GM10248 (cell line): Measurements from ENCODE around the gene NTM.

Experiments used
- CTCF ChIA-PET: fragments of 300-600 bp; sonication (Branson Sonifier 250); formaldehyde crosslinking; extraction: SDS; loops from one replicate; lab custom pipeline; 2021; ENCODE audit warnings: antibody characterized with exemption; lab: Yijun Ruan, JAX
- POLR2A ChIA-PET: fragments of 350-650 bp; sonication (Branson Sonifier 250); formaldehyde crosslinking; extraction: SDS; loops from one replicate; lab custom pipeline; 2020; ENCODE audit warnings: antibody characterized with exemption; lab: Yijun Ruan, JAX
- DNase-seq: peaks from one replicate; pipeline ENCODE4 v3.0.0; 2012; ENCODE audit errors: extremely low spot score
- TF ChIP-seq, protein P1 (sequence below): IDR thresholded peaks from 2 replicates; pipeline ENCODE4 v1.5.1; 2012; ENCODE audit warnings: mild to moderate bottlenecking, low read depth; ENCODE audit errors: extremely low read depth, missing control alignments, control extremely low read depth

NTM gene

GRCh38 chr11:131644204-131644795, 273.9 kb downstream of the NTM start:
- ChIA-PET CTCF (interaction anchor here (1.1 to 1.4 kb wide), 3 partner anchors 13 to 45 kb away, joined by 3 to 7 read pairs (median 5); no protein-coding TSS in a partner anchor), POLR2A (no interaction called here)
- TF ChIP-seq, protein P1, sequence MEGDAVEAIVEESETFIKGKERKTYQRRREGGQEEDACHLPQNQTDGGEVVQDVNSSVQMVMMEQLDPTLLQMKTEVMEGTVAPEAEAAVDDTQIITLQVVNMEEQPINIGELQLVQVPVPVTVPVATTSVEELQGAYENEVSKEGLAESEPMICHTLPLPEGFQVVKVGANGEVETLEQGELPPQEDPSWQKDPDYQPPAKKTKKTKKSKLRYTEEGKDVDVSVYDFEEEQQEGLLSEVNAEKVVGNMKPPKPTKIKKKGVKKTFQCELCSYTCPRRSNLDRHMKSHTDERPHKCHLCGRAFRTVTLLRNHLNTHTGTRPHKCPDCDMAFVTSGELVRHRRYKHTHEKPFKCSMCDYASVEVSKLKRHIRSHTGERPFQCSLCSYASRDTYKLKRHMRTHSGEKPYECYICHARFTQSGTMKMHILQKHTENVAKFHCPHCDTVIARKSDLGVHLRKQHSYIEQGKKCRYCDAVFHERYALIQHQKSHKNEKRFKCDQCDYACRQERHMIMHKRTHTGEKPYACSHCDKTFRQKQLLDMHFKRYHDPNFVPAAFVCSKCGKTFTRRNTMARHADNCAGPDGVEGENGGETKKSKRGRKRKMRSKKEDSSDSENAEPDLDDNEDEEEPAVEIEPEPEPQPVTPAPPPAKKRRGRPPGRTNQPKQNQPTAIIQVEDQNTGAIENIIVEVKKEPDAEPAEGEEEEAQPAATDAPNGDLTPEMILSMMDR: no peak
- peak; percentile 40 for DNase-seq

DNA sequence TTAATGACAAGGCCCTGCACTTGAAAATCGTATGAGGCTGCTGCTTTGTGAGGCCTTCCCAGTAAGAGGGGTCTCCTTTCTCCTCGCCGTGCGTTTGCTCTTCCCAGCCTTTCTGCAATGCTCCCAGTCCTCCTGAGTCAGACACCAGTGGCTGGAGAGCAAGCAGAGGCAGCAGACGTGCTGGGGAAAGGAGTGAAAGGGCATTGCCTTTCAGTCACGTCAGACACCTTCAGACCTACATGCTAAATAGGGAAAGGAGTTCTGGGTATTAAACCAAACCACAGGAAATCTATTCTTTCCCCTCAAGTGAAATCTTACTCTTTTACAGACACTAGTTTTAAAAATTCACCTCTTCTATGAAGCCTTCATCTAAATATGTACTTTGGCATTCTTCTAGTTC, 274.8 kb downstream of the NTM start:
- ChIA-PET POLR2A (no interaction called here), CTCF (interaction anchor here (1.6 kb wide), 1 partner anchor 12 kb away, joined by 6 read pairs; no protein-coding TSS in a partner anchor)
- TF ChIP-seq, protein P1: no peak
- DNase-seq: no peak

- DNase-seq: no peak
- TF ChIP-seq, protein P1: no peak
- CTCF ChIA-PET: interaction anchor here (1.2 to 1.6 kb wide), 2 partner anchors 19 to 69 kb away, joined by 3 to 4 read pairs; no protein-coding TSS in a partner anchor
Observed at GRCh38 chr11:131649856-131650255, 279.4 kb downstream of the NTM start.

GRCh38 chr11:131652231-131652630, 281.8 kb downstream of the NTM start:
- TF ChIP-seq, protein P1: no peak
- DNase-seq: no peak
- ChIA-PET CTCF (interaction anchor here (2.3 kb wide), 1 partner anchor 15 kb away, joined by 8 read pairs; no protein-coding TSS in a partner anchor), POLR2A (no interaction called here)

More at GRCh38 chr11:131649856-131650255, 279.4 kb downstream of the NTM start:
- POLR2A ChIA-PET: no interaction called here

GRCh38 chr11:131653260-131653659, 282.8 kb downstream of the NTM start:
- ChIA-PET CTCF (interaction anchor here (2.7 kb wide), 1 partner anchor 15 kb away, joined by 12 read pairs; no protein-coding TSS in a partner anchor), POLR2A (no interaction called here)
- TF ChIP-seq, protein P1: no peak
- DNase-seq: no peak

DNA sequence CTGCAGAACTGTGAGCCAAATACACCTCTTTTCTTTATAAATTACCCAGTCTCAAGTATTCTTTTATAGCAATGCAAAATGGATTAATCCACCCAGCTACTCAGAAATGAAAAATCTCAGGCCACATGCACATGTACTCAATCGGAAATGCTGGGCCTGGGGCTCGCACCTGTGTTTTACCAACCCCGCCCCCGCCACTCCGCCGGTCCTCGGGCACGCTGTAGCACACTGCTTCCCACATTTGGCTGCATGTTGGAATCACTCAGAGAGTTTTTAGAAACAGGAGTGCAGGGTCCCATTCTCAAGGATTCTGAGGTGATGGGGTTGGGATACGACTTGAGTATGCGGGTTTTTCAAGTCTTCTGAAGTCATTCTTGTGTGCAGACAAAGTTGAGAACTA, 284.4 kb downstream of the NTM start:
- TF ChIP-seq, protein P1: no peak
- no peak for DNase-seq
- ChIA-PET POLR2A (no interaction called here), CTCF (interaction anchor here (1.1 to 2.7 kb wide), 3 partner anchors 13 to 40 kb away, joined by 3 to 12 read pairs (median 7); no protein-coding TSS in a partner anchor)
